ENCODE measurements around the gene SDC1. TPM values are rescaled to one million over a fixed set of nuclear protein-coding genes. Genes with fewer than 3 reads are reported as not detected.

SDC1 gene
- total RNA-seq, 6 experiments from 2014 or later: 92.1 to 141 (median 133) TPM

- TF ChIP-seq CTCF (IDR thresholded peaks at IDR 0.05): no peak
- Mint-ChIP-seq H3K4me3 (no peak overlapping the region), H3K27ac (no peak overlapping the region), H3K9me3 (no peaks in the 10 kb centered on the region), H3K36me3 (ENCODE audit: low read depth) (peaks cover 16% of the 10 kb centered on the region; the same call in 1 of the 2 replicates), H3K27me3 (ENCODE audit: insufficient read depth) (no peaks in the 10 kb centered on the region; the same call in 1 of the 2 replicates), H3K4me1 (ENCODE audit: low read depth) (peaks cover 3% of the 10 kb centered on the region; the same call in 1 of the 2 replicates)
- DNase-seq: no peak
Observed at GRCh38 chr2:20201671-20202070, 23.3 kb downstream of the SDC1 start.

- Mint-ChIP-seq H3K27ac (no peak overlapping the region), H3K36me3 (ENCODE audit: low read depth) (peaks cover 16% of the 10 kb centered on the region; the same call in 1 of the 2 replicates), H3K4me3 (no peak overlapping the region), H3K9me3 (no peaks in the 10 kb centered on the region), H3K4me1 (ENCODE audit: low read depth) (no peaks in the 10 kb centered on the region), H3K27me3 (ENCODE audit: insufficient read depth) (peaks cover 2% of the 10 kb centered on the region; the same call in 1 of the 2 replicates)
- DNase-seq: no peak
- TF ChIP-seq CTCF (IDR thresholded peaks at IDR 0.05): no peak
Observed at GRCh38 chr2:20200697-20201555, 24.0 kb downstream of the SDC1 start.

- Mint-ChIP-seq H3K4me1 (ENCODE audit: low read depth) (no peaks in the 10 kb centered on the region), H3K36me3 (ENCODE audit: low read depth) (peaks cover 16% of the 10 kb centered on the region; the same call in 1 of the 2 replicates), H3K9me3 (no peaks in the 10 kb centered on the region), H3K27ac (no peak overlapping the region), H3K4me3 (no peak overlapping the region), H3K27me3 (ENCODE audit: insufficient read depth) (peaks cover 2% of the 10 kb centered on the region; the same call in 1 of the 2 replicates)
- TF ChIP-seq CTCF (IDR thresholded peaks at IDR 0.05): no peak
- no peak for DNase-seq
Observed at GRCh38 chr2:20199633-20200270, 25.2 kb downstream of the SDC1 start.

- H3K36me3 Mint-ChIP-seq (ENCODE audit: low read depth): peaks cover 16% of the 10 kb centered on the region; the same call in 1 of the 2 replicates
- no peak for TF ChIP-seq CTCF (IDR thresholded peaks at IDR 0.05)
- H3K27me3 Mint-ChIP-seq (ENCODE audit: insufficient read depth): peaks cover 2% of the 10 kb centered on the region; the same call in 1 of the 2 replicates
- no peak overlapping the region for H3K27ac Mint-ChIP-seq
- DNase-seq: no peak
- no peaks in the 10 kb centered on the region for H3K4me1 Mint-ChIP-seq (ENCODE audit: low read depth)
- no peaks in the 10 kb centered on the region for H3K9me3 Mint-ChIP-seq
- H3K4me3 Mint-ChIP-seq: no peak overlapping the region
Observed at GRCh38 chr2:20198796-20199632, 25.9 kb downstream of the SDC1 start.

- no peak overlapping the region for H3K27ac Mint-ChIP-seq
- peaks cover 16% of the 10 kb centered on the region; the same call in 1 of the 2 replicates for H3K36me3 Mint-ChIP-seq (ENCODE audit: low read depth)
- no peak for TF ChIP-seq CTCF (IDR thresholded peaks at IDR 0.05)
- peaks cover 2% of the 10 kb centered on the region; the same call in 1 of the 2 replicates for H3K27me3 Mint-ChIP-seq (ENCODE audit: insufficient read depth)
- H3K4me3 Mint-ChIP-seq: no peak overlapping the region
- H3K9me3 Mint-ChIP-seq: no peaks in the 10 kb centered on the region
- no peak for DNase-seq
- H3K4me1 Mint-ChIP-seq (ENCODE audit: low read depth): no peaks in the 10 kb centered on the region
Observed at GRCh38 chr2:20198001-20198400, 26.9 kb downstream of the SDC1 start.
